HG03280 (cell line): ENCODE results near the gene MACROD2.

Source experiments
- ATAC-seq: cut with Tn5 transposase; IDR thresholded peaks from one replicate; pipeline ENCODE4 v1.9.1; 2021; ENCODE audit warnings: mild to moderate bottlenecking, moderate library complexity; ENCODE audit not compliant: unreplicated experiment

Gene MACROD2

DNA sequence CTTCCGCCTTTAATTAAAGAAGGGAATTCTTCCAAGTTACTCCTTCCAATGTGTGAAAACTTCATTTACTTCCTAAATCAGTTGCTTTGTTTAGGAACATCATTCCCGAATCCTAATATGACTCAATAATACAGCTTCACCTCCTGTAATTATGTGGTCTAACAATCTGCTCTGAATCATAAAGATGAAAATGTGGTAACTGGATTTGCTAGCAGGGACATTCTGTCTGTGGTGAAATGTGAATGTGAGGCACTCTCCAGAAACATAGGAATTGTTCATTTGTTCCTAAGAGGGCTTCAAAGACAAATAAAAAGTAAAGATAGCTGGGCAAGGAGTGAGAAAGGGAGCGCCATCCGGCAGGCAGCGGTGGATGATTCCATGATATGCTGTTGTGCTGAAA, 1899.8 kb downstream of the MACROD2 start:
- no peak for ATAC-seq

GRCh38 chr20:15895560-15896084, 1900.3 kb downstream of the MACROD2 start:
- peak; percentile 69 for ATAC-seq

GRCh38 chr20:15899967-15900366, 1904.7 kb downstream of the MACROD2 start:
- ATAC-seq: no peak

- no peak for ATAC-seq
Observed at GRCh38 chr20:15900443-15900842, 1905.1 kb downstream of the MACROD2 start.

GRCh38 chr20:15902493-15902892, 1907.2 kb downstream of the MACROD2 start:
- no peak for ATAC-seq

DNA sequence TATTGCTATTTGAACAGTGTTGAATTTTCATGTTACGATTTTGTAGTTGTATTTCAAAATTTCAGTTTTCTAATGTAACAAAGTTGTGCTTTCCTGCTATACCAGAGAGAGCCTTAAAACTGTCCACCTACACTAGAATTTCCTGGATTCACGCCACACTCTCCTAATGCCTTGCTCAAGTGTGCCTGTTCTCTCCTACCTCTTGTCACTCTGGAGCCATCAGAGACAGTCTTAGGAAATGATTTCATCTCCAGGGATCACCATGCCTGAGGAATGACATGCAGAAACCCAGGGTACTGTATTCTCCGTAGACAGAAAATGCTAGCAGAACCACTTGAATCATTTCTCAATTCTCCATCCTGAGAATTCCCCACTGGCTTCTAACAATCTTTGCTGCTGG, 1910.3 kb downstream of the MACROD2 start:
- ATAC-seq: no peak

DNA sequence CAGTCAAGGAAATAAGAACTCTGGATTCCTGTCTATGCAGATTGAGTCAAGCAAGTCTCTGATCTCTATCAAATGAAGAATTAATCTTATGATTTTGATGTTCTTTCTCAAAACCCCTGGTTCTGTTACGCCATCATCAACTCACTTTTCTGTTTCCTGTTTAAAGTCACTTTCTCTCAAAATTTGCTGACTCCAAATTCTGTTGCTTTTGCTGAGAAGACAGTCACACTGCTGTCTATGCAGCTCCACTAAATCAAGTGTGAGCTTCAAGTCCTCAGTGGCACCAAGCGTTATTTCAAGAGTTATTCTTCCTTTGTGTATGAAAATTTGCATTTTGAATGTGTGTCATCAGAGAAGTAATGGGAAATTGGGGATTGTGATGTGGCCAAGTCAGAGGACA, 1914.7 kb downstream of the MACROD2 start:
- ATAC-seq: no peak

- ATAC-seq: no peak
Observed at GRCh38 chr20:15911581-15911980, 1916.3 kb downstream of the MACROD2 start.

DNA sequence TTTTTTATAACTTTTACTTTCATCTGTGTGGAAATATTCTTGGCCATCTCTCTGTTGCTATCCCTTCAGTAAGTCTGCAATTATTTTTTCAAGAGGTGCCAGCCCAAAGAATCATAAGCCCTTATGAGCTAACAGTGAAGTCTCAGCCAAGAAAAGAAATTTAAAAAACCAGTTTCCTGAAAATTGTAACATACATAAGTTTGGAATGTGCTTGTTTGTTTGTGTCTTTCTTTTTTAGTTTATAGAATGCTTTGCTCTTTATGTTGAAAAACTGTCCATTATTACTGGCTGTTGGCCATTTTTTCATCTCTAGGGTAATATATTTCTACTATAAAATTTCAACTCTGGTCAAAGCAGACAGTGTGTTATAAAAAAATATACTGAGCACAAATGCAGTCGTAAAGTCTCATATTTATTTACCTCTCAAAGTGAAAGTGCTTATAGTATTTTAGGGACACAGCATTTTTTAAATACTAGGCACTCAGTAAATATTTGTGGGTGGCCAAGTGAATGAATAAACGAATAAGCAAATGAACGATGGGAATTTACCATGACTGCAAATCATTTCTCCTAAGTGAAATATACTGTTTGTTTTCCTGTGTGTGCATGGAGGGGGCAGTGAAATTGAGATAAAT, 1918.2 kb downstream of the MACROD2 start:
- ATAC-seq: no peak

DNA sequence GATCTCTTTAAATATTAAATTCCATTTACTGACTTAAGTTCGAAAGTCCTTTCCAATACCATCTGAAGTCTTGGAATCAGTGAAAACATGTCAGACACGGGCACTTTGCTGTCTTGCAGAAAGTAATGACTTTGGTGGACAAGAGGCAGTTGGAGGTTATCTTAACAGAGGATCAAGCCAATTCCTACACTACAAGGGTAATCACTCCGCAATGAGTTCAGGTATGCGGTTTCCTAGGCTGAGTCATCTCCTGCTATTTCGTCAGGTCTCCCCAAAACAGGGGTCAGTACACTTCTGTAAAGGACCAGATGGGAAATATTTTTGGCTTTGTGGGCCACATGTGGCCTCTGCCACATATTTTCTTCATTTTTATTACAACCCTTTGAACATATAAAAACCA, 1921.3 kb downstream of the MACROD2 start:
- ATAC-seq: no peak

DNA sequence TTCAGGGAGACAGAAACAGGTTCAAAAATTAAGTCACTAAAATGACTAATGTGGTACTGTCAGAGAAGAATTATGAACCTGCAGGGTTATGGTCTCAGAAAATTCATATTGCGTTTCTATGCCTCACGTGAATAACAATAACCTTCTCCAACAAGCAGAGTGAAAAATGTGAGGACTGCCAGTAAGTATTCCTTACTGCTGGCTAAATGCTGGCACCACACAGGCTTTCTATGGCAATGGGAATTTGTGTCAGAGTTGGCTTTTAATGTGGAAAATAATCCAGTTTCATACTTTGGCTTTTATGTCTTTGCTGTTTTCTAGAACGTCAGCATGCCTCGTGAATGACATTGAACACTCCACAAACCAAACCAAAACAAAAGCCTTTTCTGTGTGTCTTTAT, 1922.0 kb downstream of the MACROD2 start:
- ATAC-seq: no peak

DNA sequence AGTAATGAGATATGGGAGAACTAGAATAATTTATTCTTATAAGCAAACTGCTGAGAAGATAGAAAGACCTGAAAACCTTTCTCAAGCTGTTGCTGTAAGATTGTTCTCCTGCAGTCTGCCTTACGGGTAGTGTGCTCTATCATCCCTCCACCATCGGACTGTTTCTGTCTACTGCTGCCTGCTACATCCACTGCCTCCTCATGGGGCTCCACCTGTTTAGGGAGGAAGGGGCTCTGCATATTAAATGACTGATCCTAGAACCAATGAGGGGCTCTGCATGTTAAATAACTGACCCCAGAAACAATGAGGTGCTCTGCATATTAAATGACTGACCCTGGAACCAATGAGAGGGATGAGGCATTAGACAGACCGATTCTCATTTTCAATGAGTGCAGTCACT, 1923.3 kb downstream of the MACROD2 start:
- no peak for ATAC-seq

DNA sequence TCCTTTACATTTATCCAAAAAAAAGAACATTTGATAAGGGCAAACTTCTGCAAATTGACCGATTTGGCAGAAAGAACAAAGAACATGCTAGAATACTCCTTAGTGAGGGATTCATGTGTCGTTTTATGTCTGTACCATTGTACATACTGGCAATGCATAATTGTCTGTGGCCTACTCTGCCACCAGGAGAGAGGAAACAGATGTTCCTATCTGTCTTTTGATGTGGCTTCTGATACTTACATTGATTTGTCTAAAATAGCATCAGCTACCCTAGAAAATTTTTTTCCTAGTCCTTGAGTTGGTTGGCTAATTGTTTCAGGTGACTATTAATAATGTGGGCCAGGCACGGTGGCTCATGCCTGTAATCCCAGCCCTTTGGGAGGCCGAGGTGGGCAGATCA, 1923.8 kb downstream of the MACROD2 start:
- ATAC-seq: no peak

DNA sequence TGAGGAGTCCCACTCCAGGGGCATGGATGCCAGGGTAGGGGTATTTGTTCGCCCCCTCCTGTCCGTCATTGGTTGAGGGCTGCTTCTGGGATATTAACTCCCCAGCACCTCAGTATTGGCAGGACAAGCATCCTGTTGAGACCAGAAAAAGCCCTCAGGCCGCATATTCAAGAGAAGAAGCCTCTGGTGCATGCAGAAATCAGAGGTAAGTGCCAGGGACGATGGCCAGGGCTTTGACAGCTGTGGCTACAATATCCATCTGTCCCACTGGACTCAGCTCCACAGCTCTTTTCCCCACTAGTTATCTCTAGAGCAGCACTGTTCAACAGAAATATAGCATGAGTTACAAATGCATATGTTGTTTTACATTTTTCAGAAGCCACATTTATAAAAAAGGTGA, 1926.6 kb downstream of the MACROD2 start:
- ATAC-seq: no peak

- peak; percentile 33 for ATAC-seq
Observed at GRCh38 chr20:15922556-15922955, 1927.2 kb downstream of the MACROD2 start.

DNA sequence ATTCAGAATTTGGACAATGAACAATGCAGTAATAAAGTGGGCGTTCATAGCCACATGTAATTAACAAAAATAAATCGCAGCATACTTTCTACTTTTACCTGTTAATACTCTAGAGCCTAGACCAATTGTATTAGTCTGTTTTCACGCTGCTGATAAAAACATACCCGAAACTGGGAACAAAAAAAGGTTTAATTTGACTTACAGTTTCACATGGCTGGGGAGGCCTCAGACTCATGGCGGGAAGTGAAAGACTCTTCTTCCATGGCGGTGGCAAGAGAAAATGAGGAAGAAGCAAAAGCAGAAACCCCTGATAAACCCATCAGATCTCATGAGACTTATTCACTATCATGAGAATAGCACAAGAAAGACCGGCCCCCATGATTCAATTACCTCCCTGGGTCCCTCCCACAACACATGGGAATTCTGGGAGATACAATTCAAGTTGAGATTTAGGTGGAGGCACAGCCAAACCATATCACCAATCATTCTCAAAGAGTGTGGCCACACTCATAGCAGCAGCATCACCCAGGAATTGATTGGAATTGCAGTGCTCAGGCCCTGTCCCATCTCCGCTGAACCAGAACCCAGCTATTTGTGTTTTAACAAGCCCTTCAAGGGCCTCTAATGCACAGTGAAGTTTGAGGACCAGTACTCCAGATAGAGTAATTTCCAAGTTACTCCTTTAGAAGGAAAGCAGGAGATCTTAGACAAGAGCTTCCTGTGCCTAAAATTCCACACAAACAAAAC, 1927.9 kb downstream of the MACROD2 start:
- peak; percentile 66 for ATAC-seq

GRCh38 chr20:15924556-15924955, 1929.2 kb downstream of the MACROD2 start:
- no peak for ATAC-seq

GRCh38 chr20:15925376-15925775, 1930.1 kb downstream of the MACROD2 start:
- no peak for ATAC-seq

GRCh38 chr20:15927893-15928650, 1932.8 kb downstream of the MACROD2 start:
- no peak for ATAC-seq

DNA sequence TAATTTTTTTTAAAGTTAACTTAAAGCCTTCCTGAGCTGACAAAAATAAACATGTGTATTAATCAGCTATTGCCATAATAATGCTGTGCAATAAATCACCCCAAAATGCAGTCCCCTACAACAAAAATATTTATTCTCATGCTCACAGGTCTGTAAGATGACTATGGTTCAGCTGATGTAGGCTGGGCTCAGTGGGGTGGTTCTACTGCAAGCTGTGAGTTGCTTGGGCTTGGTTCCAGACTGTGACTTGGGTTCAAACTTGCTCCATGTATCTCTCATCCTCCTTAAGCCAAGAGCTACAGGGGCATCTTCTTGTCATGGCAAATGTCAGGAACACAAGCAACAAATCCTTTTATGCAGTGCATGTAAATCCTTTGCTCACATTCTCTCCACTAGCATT, 1933.6 kb downstream of the MACROD2 start:
- ATAC-seq: no peak
